ENCODE data around the gene DMRTC2. TPM values are rescaled to one million over a fixed set of nuclear protein-coding genes. Genes with fewer than 3 reads are reported as not detected.
A peak's percentile ranks its signal among the peaks of the same experiment; 100 is the strongest.

DMRTC2 gene
- total and polyA plus RNA-seq, 2 of the 13 experiments (the other 11 are each of a cell fraction or from before 2014, with no cell fraction given), result not detected

GRCh38 chr19:41883821-41884733, 39.2 kb downstream of the DMRTC2 start (continued):
- peak; percentile 92 for TF ChIP-seq ZBTB10 (CRISPR knock-in tag; IDR thresholded peaks at IDR 0.05; ENCODE audit: borderline replicate concordance)
- peak; percentile 62 for TF ChIP-seq GABPA (IDR thresholded peaks at IDR 0.05; ENCODE audit: low read depth, low read length)
- TF ChIP-seq GABPA (CRISPR knock-in tag; IDR thresholded peaks at IDR 0.05; ENCODE audit: low read depth), result peak; percentile 90
- peak; percentile 87; the same call in 1 of the 2 replicates for TF ChIP-seq MED13 (CRISPR knock-in tag; IDR thresholded peaks at IDR 0.05)
- no peak for TF ChIP-seq SMC3 (IDR thresholded peaks at IDR 0.05; ENCODE audit: low read length)
- TF ChIP-seq GPN1 (CRISPR knock-in tag; IDR thresholded peaks at IDR 0.05; ENCODE audit: borderline replicate concordance), result no peak
- TF ChIP-seq ELF4 (CRISPR knock-in tag; IDR thresholded peaks at IDR 0.05; ENCODE audit: borderline replicate concordance), result peak; percentile 61; the same call in 1 of the 2 replicates
- peak; percentile 93 for TF ChIP-seq ZMYM2 (CRISPR knock-in tag; IDR thresholded peaks at IDR 0.05)
- no peak for TF ChIP-seq RARG (CRISPR knock-in tag; IDR thresholded peaks at IDR 0.05; ENCODE audit: low read depth)
- 0 out of 2 replicates have a peak, but pooled peaks have one; percentile 62 for TF ChIP-seq HDAC6 (IDR thresholded peaks at IDR 0.05; ENCODE audit: low read depth, low read length)
- peak; percentile 98 for TF ChIP-seq ZNF639 (CRISPR knock-in tag; conservative IDR thresholded peaks at IDR 0.05)
- TF ChIP-seq ZNF414 (CRISPR knock-in tag; IDR thresholded peaks at IDR 0.05), result peak; percentile 71
- peak; percentile 92 for TF ChIP-seq ISL2 (CRISPR knock-in tag; IDR thresholded peaks at IDR 0.05)
- peak; percentile 66 for TF ChIP-seq ATF7-NPFF (CRISPR knock-in tag; IDR thresholded peaks at IDR 0.05; ENCODE audit: low read depth)
- TF ChIP-seq ZNF773 (CRISPR knock-in tag; IDR thresholded peaks at IDR 0.05; ENCODE audit: borderline replicate concordance), result no peak
- TF ChIP-seq ZNF619 (CRISPR knock-in tag; IDR thresholded peaks at IDR 0.05), result peak; percentile 83; the same call in 1 of the 2 replicates
- peak; percentile 63 for TF ChIP-seq PAXIP1 (CRISPR knock-in tag; conservative IDR thresholded peaks at IDR 0.05)
- TF ChIP-seq SIX1 (CRISPR knock-in tag; IDR thresholded peaks at IDR 0.05; ENCODE audit: borderline replicate concordance), result 0 out of 2 replicates have a peak, but pooled peaks have one; percentile 25
- peak; percentile 84 for TF ChIP-seq ZSCAN20 (CRISPR knock-in tag; IDR thresholded peaks at IDR 0.05; ENCODE audit: borderline replicate concordance)
- TF ChIP-seq ZNF780A (CRISPR knock-in tag; IDR thresholded peaks at IDR 0.05), result no peak
- TF ChIP-seq DR1 (CRISPR knock-in tag; IDR thresholded peaks at IDR 0.05), result peak; percentile 60; the same call in 1 of the 2 replicates
